Common myeloid progenitor, CD34-positive (primary cell): Measurements from ENCODE around the gene FDX1.

ENCODE experiments used
- CTCF ChIA-PET: fragments of 350-600 bp; sonication (Branson Sonifier 250); formaldehyde crosslinking; loops from one replicate; lab custom pipeline; 2021; ENCODE audit warnings: antibody characterized with exemption; lab: Charles Lee
- POLR2A ChIA-PET: fragments of 350-600 bp; sonication (Branson Sonifier 250); formaldehyde crosslinking; loops from one replicate; lab custom pipeline; 2021; ENCODE audit warnings: antibody characterized with exemption; lab: Charles Lee
- DNase-seq, 3 donors: peaks; one replicate each; pipeline versions ENCODE4 v3.0.0 to v3.0.0-alpha.2; 2013
- H3K27ac ChIP-seq, 2 experiments: 1 replicate in 1 of 2; 2 replicates in 1 of 2; pipeline ENCODE4 v1.7.0; 2013; ENCODE audit warnings: inconsistent platforms in 2 of 2, low read length in 2 of 2, mild to moderate bottlenecking in 2 of 2, low read depth in 1 of 2, moderate library complexity in 1 of 2; ENCODE audit not compliant: severe bottlenecking in 2 of 2, insufficient read depth in 1 of 2, poor library complexity in 1 of 2
- H3K27me3 ChIP-seq, 5 experiments: replicated peaks in 2 of 5; 1 replicate in 3 of 5; 2 replicates in 2 of 5; pipeline versions ENCODE4 v1.6.1 to v1.7.0; 2013; ENCODE audit warnings: low read length in 4 of 5, mild to moderate bottlenecking in 2 of 5, moderate library complexity in 2 of 5, inconsistent platforms in 1 of 5; ENCODE audit not compliant: insufficient read depth in 5 of 5, control insufficient read depth in 4 of 5
- H3K36me3 ChIP-seq, 4 experiments: 1 replicate in 2 of 4; 2 replicates in 2 of 4; pipeline versions ENCODE4 v1.6.1 to v1.7.0; 2013; ENCODE audit warnings: low read length in 3 of 4, control low read depth in 1 of 4, mild to moderate bottlenecking in 1 of 4; ENCODE audit not compliant: control insufficient read depth in 4 of 4, insufficient read depth in 4 of 4
- H3K4me1 ChIP-seq, 4 experiments: 1 replicate in 3 of 4; 2 replicates in 1 of 4; pipeline versions ENCODE4 v1.6.1 to v1.7.1; 2013; ENCODE audit warnings: low read length in 3 of 4, mild to moderate bottlenecking in 3 of 4, control low read depth in 1 of 4, inconsistent platforms in 1 of 4, moderate library complexity in 1 of 4; ENCODE audit not compliant: control insufficient read depth in 4 of 4, insufficient read depth in 4 of 4; ENCODE audit errors: control extremely low read depth in 1 of 4
- H3K4me3 ChIP-seq, 7 experiments: 1 replicate in 4 of 7; 2 replicates in 3 of 7; pipeline versions ENCODE4 v1.5.1 to v1.7.0; 2013; ENCODE audit warnings: mild to moderate bottlenecking in 7 of 7, low read length in 6 of 7, moderate library complexity in 6 of 7, inconsistent platforms in 2 of 7, low read depth in 2 of 7, control low read depth in 1 of 7; ENCODE audit not compliant: insufficient read depth in 4 of 7, control insufficient read depth in 1 of 7; ENCODE audit errors: extremely low read depth in 1 of 7
- H3K9me3 ChIP-seq, 5 experiments: 1 replicate in 4 of 5; 2 replicates in 1 of 5; pipeline versions ENCODE4 v1.6.1 to v1.7.1; 2013; ENCODE audit warnings: low read length in 4 of 5, mild to moderate bottlenecking in 2 of 5, inconsistent platforms in 1 of 5, low read depth in 1 of 5, moderate library complexity in 1 of 5; ENCODE audit not compliant: control insufficient read depth in 4 of 5, insufficient read depth in 2 of 5; ENCODE audit errors: control extremely low read depth in 1 of 5
- WGBS: methylation state at CpG from one replicate; pipeline ENCODE4 v1.1.5; 2013; ENCODE audit not compliant: insufficient coverage; 5-methylcytosine and 5-hydroxymethylcytosine counted together

The FDX1 gene

DNA sequence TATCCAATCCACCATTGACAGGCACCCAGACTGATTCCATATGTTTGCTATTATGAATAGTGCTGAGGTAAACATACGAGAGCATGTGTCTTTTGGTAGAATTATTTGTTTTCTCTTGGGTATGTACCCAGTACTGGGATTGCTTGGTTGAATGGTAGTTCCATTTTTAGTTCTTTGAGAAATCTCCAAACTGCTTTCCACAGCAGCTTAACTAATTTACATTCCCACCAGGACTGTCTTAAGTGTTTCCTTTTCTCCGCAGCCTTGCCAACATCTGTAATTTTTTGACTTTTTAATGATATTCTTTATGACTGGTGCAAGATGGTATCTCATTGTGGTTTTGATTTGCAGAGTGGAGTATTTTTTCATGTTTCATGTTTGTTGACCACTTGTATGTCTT is 8.3 kb downstream of the FDX1 start:
- no peak overlapping the region for H3K27ac ChIP-seq
- peaks cover 0 to 6% (median 1%) of the 10 kb centered on the region in 4 experiments for H3K4me1 ChIP-seq
- DNase-seq, result peak in 1 of 3 donors; percentile 39
- ChIA-PET CTCF (interaction anchor here (0.8 kb wide), 1 partner anchor 9 kb away, joined by 3 read pairs; no protein-coding TSS in a partner anchor), POLR2A (no interaction called here)
- H3K4me3 ChIP-seq, result no peak overlapping the region
- no CpG with 5 or more reads among the region's 2 CpGs for WGBS
- H3K27me3 ChIP-seq, result no peaks in the 10 kb centered on the region
- H3K9me3 ChIP-seq, result peaks cover 0 to 12% (median 5%) of the 10 kb centered on the region in 5 experiments
- H3K36me3 ChIP-seq, result peaks cover 5 to 48% (median 17%) of the 10 kb centered on the region in 4 experiments

DNA sequence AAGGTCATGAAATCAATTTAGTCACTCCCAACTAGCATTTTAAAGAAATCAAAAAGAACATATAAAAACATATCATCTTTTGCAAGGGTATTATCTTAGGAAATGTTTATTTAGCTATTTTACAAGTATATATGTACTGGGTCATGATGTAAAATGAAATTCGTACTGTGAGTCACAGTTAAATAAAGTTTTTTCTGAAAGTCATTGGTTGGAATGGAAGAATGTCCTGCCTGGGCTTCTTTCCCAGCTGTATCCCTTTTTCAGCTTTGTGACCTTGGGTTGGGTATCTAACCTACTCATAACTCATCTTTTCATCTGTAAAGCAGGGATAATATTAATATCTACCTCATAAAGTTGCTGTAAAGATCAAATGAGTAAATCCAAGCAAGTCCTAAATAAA is 15.7 kb downstream of the FDX1 start:
- no peak overlapping the region for H3K4me3 ChIP-seq
- H3K9me3 ChIP-seq, result peaks cover 0 to 9% (median 3%) of the 10 kb centered on the region in 5 experiments
- H3K27ac ChIP-seq, result no peak overlapping the region
- H3K36me3 ChIP-seq, result peaks cover 5 to 24% (median 9%) of the 10 kb centered on the region in 4 experiments
- peaks cover 0 to 2% (median 0%) of the 10 kb centered on the region in 4 experiments for H3K4me1 ChIP-seq
- ChIA-PET POLR2A (no interaction called here), CTCF (interaction anchor here (0.8 to 1.3 kb wide), 3 partner anchors 10 to 177 kb away, joined by 3 read pairs; no protein-coding TSS in a partner anchor)
- H3K27me3 ChIP-seq, result no peaks in the 10 kb centered on the region
- WGBS, result no CpG with 5 or more reads among the region's 1 CpG
- no peak for DNase-seq

DNA sequence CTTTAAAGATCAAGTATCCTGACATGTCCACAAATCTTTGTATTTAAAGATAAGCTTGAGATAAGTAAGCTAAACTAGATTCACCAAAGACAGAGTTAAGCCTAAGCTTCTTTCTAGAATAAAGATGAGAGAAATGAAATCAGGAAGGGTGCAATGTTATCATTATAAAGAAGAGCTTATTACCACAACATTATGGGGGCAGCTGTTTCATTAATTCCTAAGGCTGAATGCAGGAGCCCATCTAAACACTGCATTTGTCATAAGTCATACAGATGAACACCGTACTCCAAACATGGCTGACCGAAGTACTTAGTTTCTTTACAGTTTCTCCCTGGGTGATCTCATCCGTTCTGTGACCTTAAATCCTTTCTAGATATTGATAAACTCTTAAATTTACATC is 16.3 kb downstream of the FDX1 start:
- Histone ChIP-seq H3K9me3 (peaks cover 0 to 3% (median 0%) of the 10 kb centered on the region in 5 experiments), H3K36me3 (peaks cover 2 to 18% (median 4%) of the 10 kb centered on the region in 4 experiments), H3K27me3 (no peaks in the 10 kb centered on the region), H3K4me1 (peaks cover 0 to 2% (median 0%) of the 10 kb centered on the region in 4 experiments), H3K4me3 (no peak overlapping the region), H3K27ac (no peak overlapping the region)
- POLR2A ChIA-PET, result no interaction called here
- CTCF ChIA-PET, result interaction anchor here (0.8 to 1.8 kb wide), 3 partner anchors 14 to 784 kb away, joined by 3 to 9 read pairs (median 3); no protein-coding TSS in a partner anchor
- no peak for DNase-seq
- 100% methylated on average over 2 of the region's 3 CpGs for WGBS

DNA sequence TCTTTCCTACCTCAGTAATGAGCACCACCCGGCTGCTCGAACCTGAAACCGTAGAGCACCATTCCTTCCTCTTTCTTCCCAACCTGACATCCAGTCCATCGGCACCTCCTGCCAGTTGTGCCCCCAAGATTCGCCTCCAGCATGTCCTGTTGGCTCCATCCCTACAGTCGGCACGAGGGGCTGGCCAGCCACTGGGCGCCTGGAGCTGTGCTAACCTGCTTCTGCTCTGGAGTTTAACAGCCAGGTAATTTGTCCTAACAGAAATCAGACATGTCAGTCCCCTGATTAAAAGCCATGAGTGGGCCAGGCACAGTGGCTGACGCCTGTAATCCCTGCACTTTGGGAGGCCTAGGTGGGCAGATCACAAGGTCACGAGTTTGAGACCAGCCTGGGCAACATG is 16.8 kb downstream of the FDX1 start:
- POLR2A ChIA-PET, result no interaction called here
- CTCF ChIA-PET, result interaction anchor here (1.2 to 1.8 kb wide), 5 partner anchors 9 to 783 kb away, joined by 3 to 9 read pairs (median 3); no protein-coding TSS in a partner anchor
- Histone ChIP-seq H3K9me3 (no peaks in the 10 kb centered on the region), H3K27ac (no peak overlapping the region), H3K4me1 (peaks cover 0 to 2% (median 0%) of the 10 kb centered on the region in 4 experiments), H3K36me3 (peaks cover 0 to 14% (median 4%) of the 10 kb centered on the region in 4 experiments), H3K4me3 (no peak overlapping the region), H3K27me3 (no peaks in the 10 kb centered on the region)
- no peak for DNase-seq
- 98% methylated on average over 10 of the region's 10 CpGs for WGBS

DNA sequence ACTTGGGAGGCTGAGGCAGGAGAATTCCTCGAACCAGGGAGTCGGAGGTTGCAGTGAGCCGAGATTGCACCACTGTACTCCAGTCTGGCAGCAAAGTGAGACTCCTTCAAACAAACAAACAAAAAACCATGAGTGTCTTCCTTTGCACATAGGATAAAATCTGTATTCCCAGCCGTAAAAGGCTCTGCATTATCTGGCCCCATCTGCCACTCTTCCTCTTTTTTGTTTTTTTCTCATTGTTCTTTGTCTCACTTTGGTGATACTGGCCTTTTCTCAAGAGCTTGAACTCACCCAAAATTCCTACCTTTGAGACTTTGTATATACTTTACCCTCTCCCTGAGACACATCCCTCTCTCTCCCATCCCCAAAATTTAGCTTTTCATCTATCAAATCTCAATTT is 17.6 kb downstream of the FDX1 start:
- no peak overlapping the region for H3K27ac ChIP-seq
- H3K9me3 ChIP-seq, result no peaks in the 10 kb centered on the region
- POLR2A ChIA-PET, result no interaction called here
- H3K27me3 ChIP-seq, result no peaks in the 10 kb centered on the region
- peak in 2 of 3 donors; percentile 39 to 56 for DNase-seq
- H3K36me3 ChIP-seq, result peaks cover 0 to 15% (median 5%) of the 10 kb centered on the region in 4 experiments
- WGBS, result 79% methylated on average over 4 of the region's 4 CpGs
- peaks cover 0 to 2% (median 0%) of the 10 kb centered on the region in 4 experiments for H3K4me1 ChIP-seq
- H3K4me3 ChIP-seq, result no peak overlapping the region
- CTCF ChIA-PET, result interaction anchor here (1.2 to 1.8 kb wide), 4 partner anchors 9 to 782 kb away, joined by 3 to 9 read pairs (median 4); no protein-coding TSS in a partner anchor

DNA sequence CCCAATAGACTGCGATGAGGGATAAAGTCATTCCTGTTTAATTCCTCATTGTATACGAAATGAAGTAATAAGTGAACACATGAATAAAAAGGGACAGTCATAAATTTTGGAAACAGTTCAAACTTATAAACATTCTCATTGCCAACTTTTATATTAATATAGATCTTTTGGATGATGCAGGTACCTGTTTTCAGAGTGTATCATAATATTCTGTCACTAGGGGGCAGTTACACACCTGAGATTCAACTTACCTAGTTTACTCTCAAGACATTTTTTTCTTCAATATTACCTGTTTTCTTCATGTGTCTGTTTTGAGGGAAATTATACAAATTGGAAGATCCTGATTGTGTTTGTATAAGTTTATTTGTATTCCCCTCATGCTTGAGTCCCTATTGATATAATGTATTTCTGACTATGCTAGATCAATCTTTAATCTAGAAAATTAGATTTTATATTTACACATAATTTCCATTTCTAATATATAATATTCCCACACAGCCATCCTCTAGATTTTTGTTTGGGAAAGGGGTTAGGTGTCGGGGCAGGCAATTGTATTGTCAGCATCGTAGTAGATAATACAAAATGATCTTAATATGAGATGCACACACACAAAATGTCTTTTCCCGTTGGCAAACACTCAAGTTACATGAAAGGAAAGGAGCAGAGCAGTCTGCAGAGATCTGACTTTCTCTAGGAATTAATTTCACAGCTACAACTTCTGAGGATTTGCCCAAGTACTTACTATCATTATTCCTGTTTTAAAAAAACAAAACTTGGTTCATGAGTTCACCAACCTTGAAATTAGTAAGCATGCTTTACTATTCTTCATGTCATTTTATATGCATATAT is 18.4 kb downstream of the FDX1 start:
- Histone ChIP-seq H3K27me3 (no peaks in the 10 kb centered on the region), H3K27ac (no peak overlapping the region), H3K36me3 (peaks cover 0 to 10% (median 5%) of the 10 kb centered on the region in 4 experiments), H3K9me3 (no peaks in the 10 kb centered on the region), H3K4me3 (no peak overlapping the region), H3K4me1 (peaks cover 0 to 2% (median 0%) of the 10 kb centered on the region in 4 experiments)
- DNase-seq, result no peak
- CTCF ChIA-PET, result interaction anchor here (1.1 to 1.4 kb wide), 4 partner anchors 10 to 782 kb away, joined by 3 to 4 read pairs (median 4); no protein-coding TSS in a partner anchor
- WGBS, result 100% methylated on average over 1 of the region's 5 CpGs
- POLR2A ChIA-PET, result no interaction called here
